A204.1 (cell line): Measurements from ENCODE around the gene MCF2L2.
"Not testable (repeated sequence)": the region's sequence is repeated elsewhere in the genome, so short reads cannot be mapped to it uniquely, and the experiment has no call there.

Experiments
- FAIRE-seq: peaks from 2 replicates; lab custom pipeline; 2012; peaks lifted over from hg19 to GRCh38; lab: Jason Lieb, UNC

Gene MCF2L2

GRCh38 chr3:183197734-183198133 is 230.7 kb downstream of the MCF2L2 start:
- no peak for FAIRE-seq

GRCh38 chr3:183195266-183195665 is 233.2 kb downstream of the MCF2L2 start:
- FAIRE-seq = no peak

GRCh38 chr3:183193762-183194689 is 234.4 kb downstream of the MCF2L2 start:
- no peak for FAIRE-seq

GRCh38 chr3:183192650-183193300 is 235.6 kb downstream of the MCF2L2 start:
- no peak for FAIRE-seq

- FAIRE-seq = no peak
These were observed 238.8 kb downstream of the MCF2L2 start for GRCh38 chr3:183189641-183190040.

- no peak for FAIRE-seq
These were observed 239.4 kb downstream of the MCF2L2 start for GRCh38 chr3:183188895-183189462.

GRCh38 chr3:183185696-183186095 is 242.7 kb downstream of the MCF2L2 start:
- FAIRE-seq = no peak

GRCh38 chr3:183182732-183183610 is 245.4 kb downstream of the MCF2L2 start:
- no peak for FAIRE-seq

GRCh38 chr3:183182073-183182472 is 246.3 kb downstream of the MCF2L2 start:
- FAIRE-seq = no peak

- no peak for FAIRE-seq
These were observed 246.8 kb downstream of the MCF2L2 start for GRCh38 chr3:183181606-183182005.

- FAIRE-seq = no peak
These were observed 247.6 kb downstream of the MCF2L2 start for GRCh38 chr3:183180784-183181295.

- FAIRE-seq = no peak
These were observed 248.2 kb downstream of the MCF2L2 start for GRCh38 chr3:183180110-183180783.

- not testable (repeated sequence) for FAIRE-seq
These were observed 248.9 kb downstream of the MCF2L2 start for GRCh38 chr3:183179550-183179908.

- FAIRE-seq = no peak
These were observed 249.4 kb downstream of the MCF2L2 start for GRCh38 chr3:183178833-183179549.

- FAIRE-seq = peak; percentile 84
These were observed 249.9 kb downstream of the MCF2L2 start for GRCh38 chr3:183178512-183178832.

GRCh38 chr3:183172051-183172639 is 256.3 kb downstream of the MCF2L2 start:
- no peak for FAIRE-seq

GRCh38 chr3:183167975-183168374 is 260.4 kb downstream of the MCF2L2 start:
- not testable (repeated sequence) for FAIRE-seq

GRCh38 chr3:183163563-183163962 is 264.9 kb downstream of the MCF2L2 start:
- FAIRE-seq = no peak

- FAIRE-seq = no peak
These were observed 266.7 kb downstream of the MCF2L2 start for GRCh38 chr3:183161552-183162336.

GRCh38 chr3:183160616-183161015 is 267.8 kb downstream of the MCF2L2 start:
- FAIRE-seq = no peak
